Kidney tubule cell (primary cell): ENCODE measurements around the gene BCAR3.
A peak's percentile ranks its signal among the peaks of the same experiment; 100 is the strongest.

ENCODE experiments used
- DNase-seq: peaks from one replicate; pipeline ENCODE4 v3.0.0-alpha.2; 2018; ENCODE audit warnings: low spot score

Gene BCAR3

DNA sequence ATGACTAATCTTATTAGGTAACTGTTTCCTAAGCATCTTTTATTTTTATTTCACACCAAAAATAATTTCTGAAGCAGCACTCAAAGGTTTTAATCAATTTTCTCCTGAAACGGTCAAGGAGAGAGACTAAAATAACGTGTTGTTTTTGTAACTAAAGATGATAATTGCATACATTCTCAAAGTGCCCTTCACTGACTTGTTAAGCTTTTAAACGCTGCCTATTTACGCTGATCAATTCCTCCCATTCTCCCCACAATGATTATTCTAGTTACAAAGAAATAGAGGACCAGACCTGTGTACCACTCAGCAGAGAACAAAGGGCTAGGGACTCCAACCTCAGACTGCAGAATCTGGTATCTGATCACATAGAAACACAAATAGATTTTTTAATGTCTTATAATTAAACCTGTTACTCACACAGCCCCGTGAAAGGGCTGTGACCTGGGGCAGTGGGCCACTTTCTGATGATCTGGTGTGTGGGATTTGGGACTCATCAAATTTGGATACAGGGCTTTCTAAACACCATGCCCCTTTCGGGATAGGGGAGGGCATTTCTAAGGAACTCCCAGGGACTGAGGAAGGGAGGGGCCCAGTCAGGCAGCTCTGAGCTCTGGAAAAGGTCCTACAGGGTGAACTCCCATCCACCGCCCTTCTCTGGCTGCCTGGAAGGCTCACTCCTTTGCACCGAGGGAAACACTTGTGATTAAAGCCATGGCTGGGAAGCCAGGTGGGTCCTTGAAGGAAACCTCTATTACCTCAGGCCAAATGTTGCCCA is 65.2 kb downstream of the BCAR3 start:
- DNase-seq, result no peak

- peak; percentile 87 for DNase-seq
Measured at GRCh38 chr1:93615582-93616150, 66.0 kb downstream of the BCAR3 start.

DNA sequence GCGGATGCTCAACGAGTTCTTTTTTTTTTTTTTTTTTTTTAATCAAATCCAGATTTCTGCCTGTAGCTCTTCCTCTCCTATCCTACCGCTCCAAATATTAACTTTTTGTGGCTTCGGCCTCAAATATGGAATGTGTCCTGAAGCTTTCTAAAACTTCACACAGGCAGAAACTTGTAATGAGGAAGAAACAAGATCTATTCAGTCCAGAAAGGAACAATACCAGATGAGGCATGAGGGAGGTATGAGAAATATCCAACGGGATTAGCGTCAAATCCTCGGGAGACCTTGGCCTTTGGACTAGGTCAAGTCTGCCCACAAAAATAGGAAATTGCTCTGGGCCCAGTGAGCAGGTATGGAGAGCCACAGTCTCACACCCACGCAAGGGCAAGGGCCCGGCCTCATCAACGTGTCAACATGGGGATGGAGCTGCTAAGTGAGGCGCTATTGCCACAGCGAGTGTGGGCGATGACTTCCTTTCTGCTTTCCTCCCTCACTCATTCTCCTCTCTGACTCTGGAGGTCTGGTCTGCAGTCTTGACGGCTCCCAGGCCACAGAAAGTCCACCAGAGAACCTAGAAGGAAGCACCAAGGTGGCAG is 66.6 kb downstream of the BCAR3 start:
- DNase-seq, result peak; percentile 59

DNA sequence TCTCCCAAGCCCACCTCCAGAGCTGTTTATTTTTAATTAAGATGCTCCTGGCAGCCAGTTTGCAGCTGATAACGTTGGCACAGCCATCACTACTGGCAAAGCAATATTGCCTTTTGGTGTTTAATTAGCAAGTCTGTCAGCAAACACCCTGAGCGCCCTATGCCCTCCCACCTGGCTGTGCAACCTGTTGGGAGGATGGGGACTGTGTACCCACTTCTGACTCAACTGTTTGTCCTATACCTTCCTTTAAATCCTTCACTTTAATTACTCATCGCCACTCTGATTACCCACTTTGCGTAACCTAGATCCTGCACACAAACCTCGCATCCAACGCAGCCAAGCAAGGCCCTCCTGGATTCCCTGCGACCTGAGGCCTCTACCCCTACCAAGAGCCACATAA is 67.1 kb downstream of the BCAR3 start:
- DNase-seq, result no peak

GRCh38 chr1:93613898-93614297 is 67.7 kb downstream of the BCAR3 start:
- DNase-seq, result no peak

DNA sequence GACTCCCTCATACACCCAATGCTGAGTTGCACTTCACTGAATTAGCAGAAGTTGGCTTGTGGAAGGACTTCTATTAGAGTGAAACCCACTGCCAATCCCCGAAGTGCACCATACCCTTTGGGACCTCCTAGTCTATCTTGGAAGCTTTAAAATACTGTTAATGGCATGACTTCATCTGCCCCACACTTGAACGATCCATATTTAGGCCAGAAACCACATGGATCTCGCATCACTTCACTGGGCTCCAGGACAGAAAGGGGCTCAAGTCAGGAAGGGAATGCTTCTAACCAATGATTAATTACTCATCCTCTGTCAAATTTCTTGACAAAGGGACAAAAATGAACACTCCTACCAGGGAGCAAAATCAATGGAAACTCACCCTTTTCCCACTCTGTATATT is 69.1 kb downstream of the BCAR3 start:
- DNase-seq, result peak; percentile 38

GRCh38 chr1:93611668-93612067 is 70.0 kb downstream of the BCAR3 start:
- DNase-seq, result no peak

GRCh38 chr1:93609536-93609935 is 72.1 kb downstream of the BCAR3 start:
- no peak for DNase-seq

- no peak for DNase-seq
Measured at GRCh38 chr1:93608187-93609109, 73.2 kb downstream of the BCAR3 start.

- peak; percentile 42 for DNase-seq
Measured at GRCh38 chr1:93607814-93608186, 73.8 kb downstream of the BCAR3 start.

- peak; percentile 84 for DNase-seq
Measured at GRCh38 chr1:93605812-93606512, 75.7 kb downstream of the BCAR3 start.

GRCh38 chr1:93605026-93605568 is 76.5 kb downstream of the BCAR3 start:
- no peak for DNase-seq

- DNase-seq, result no peak
Measured at GRCh38 chr1:93604411-93604810, 77.2 kb downstream of the BCAR3 start.

GRCh38 chr1:93603601-93604000 is 78.0 kb downstream of the BCAR3 start:
- DNase-seq, result no peak

DNA sequence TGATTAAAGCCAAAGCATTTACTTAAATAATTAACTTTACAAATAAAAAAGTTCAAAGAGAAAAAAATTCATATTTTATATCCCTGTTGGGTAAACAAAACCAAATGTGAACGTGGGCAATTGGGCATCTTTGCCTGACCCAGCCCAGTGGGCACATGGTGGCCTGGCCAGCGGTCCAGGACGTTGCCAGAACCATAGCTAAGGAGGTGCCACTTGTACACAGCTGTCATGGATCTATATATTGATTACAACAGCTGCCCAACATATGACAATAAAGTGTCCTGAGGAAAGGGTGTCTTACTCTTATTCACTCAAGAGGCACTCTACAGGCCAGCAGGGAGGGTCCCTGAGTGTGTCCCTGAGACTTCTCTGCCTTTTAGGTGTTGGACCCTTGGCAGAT is 78.5 kb downstream of the BCAR3 start:
- DNase-seq, result no peak

DNA sequence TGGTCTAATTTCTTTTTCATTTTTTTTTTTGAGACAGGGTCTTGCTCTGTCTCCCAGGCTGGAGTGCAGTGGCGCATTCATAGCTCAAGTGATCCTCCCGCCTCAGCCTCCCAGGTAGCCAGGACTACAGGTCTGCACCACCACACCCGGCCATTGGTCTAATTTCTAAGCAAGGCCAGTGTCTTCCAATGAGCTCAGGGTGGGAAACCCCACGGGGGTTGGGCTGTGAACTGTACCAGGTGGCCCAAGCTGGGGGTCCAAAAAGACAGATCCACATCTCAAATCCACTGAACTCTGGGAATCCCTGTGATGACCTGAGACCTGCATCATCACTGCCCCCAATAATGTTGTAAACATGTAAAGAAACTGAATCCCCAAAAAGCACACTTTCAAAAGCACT is 79.5 kb downstream of the BCAR3 start:
- DNase-seq, result no peak

DNA sequence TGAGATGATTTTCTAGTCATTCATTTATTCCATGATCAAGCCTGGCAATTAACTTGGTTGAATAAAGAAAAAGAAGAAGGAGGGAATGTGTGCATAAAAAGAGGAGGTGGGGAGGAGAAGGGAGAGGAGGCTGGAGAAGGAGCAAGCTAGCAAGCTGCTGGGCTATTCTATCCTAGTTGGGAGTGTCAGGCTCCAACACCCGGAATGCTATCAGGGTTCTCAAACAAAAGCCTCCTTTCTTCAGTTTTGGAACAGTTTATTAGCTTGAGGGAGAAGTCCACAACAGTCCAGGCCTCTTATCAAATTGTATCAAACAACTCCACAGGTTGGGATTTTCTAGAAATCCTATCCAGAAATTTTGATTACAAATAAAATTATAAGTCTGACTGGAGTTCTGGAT is 80.0 kb downstream of the BCAR3 start:
- no peak for DNase-seq

DNA sequence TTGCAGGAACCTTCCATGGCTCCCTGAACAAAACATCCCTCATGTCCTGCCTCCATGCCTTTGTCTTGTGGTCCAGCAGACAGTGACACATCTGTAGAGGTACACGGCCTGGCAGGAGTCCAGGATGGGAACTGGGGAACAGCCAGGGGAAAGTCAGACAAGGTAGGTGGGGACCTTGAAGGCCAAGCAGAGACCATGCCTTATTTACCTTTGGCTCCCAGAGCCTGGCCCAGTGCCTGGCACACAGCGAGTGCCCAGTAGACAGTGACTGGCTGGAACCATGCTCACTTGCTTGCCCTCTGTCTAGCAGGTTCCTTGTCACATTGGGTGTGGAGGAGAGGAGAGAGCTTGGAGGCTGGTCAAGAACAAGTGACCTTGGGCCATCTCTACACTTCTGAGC is 81.0 kb downstream of the BCAR3 start:
- DNase-seq, result no peak

DNA sequence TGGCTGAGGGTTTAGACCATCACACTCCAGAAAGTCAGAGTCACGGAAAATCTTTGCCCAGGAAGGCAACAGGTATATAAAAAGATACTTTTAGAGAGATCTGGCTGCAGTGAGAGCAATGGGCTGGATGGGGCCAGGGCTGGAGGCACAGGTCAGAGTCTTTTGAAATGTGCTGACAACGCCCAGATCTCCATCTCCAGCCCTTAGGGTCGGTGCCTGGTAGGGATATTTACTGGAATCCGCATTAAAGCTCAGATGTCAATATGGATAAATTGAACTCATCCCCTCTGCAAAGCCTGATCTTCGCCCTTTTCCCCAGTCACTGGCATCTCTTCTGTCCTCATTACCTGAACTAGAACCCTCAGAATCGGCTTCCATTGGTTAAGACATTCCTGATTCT is 82.2 kb downstream of the BCAR3 start:
- DNase-seq, result no peak

DNA sequence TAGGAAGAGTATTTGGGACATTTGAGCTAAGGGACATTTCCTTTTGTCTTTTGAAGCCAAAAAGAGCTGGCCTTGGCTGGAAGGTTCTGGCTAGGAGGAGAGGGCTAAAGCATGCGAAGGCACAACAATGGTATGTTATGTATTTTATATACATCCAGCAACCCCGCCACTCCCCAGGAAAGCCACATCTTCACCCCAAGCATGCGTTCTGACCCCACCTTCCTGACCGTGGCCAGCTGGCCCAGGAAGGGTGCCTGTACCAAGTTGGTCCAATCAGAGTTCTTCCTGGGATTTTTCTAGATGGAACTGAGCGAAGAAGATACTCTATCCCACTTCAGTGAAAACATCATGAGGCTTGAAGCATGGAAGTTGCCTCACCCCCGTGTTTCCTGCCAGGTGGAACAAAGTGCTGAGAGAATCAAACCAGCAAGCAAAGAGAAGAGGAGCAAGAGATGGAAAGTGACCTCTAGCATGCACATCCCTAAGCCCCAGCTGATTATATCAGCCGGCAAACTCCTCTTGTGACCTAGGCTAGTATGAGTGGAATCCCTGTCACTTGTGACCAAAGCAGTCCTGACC is 82.7 kb downstream of the BCAR3 start:
- no peak for DNase-seq

DNA sequence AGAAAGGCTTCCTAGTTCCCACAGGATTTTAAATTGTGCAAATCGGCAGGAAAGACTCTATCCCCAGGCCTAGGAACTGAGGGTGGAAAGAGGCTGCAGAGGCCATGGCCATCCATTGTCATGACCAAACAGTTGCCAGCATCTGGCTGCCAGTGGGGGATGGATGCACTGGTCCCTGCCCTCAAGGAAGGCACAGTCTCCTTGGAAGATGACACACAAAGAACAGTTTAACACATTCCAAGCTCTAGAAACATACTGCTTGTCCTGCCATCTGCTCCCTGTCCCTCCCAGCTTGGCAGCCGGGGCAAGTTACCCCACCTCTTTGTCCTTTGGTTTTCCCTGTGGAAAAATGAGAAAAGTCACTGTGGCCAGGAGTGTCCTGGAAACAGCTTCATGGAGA is 83.2 kb downstream of the BCAR3 start:
- no peak for DNase-seq
